ENCODE measurements around the gene STARD13.

STARD13 gene

GRCh38 chr13:33057019-33057780 is 228.4 kb downstream of the STARD13 start:
- H3K27me3 ChIP-seq (ENCODE audit: insufficient read depth, low read depth, severe bottlenecking), result no peaks in the 10 kb centered on the region
- DNase-seq, result peak; percentile 16
- TF ChIP-seq CTCF (IDR thresholded peaks at IDR 0.05; ENCODE audit: low read depth, low read length), result peak; percentile 58
- no peaks in the 10 kb centered on the region for H3K36me3 ChIP-seq
- H3K27ac ChIP-seq, result no peak overlapping the region
- H3K9me3 ChIP-seq (ENCODE audit: severe bottlenecking), result no peaks in the 10 kb centered on the region
- no peak overlapping the region for H3K4me3 ChIP-seq (ENCODE audit: low read depth, low read length)

GRCh38 chr13:33053397-33054066 is 232.0 kb downstream of the STARD13 start:
- Histone ChIP-seq H3K4me3 (ENCODE audit: low read depth, low read length) (no peak overlapping the region), H3K9me3 (ENCODE audit: severe bottlenecking) (no peaks in the 10 kb centered on the region), H3K36me3 (no peaks in the 10 kb centered on the region), H3K27me3 (ENCODE audit: insufficient read depth, low read depth, severe bottlenecking) (no peaks in the 10 kb centered on the region), H3K27ac (no peak overlapping the region)
- no peak for TF ChIP-seq CTCF (IDR thresholded peaks at IDR 0.05; ENCODE audit: low read depth, low read length)
- no peak for DNase-seq

Measured in WERI-Rb-1 (cell line).